Brain microvascular endothelial cell (primary cell): ENCODE results near the gene IMPA2.

Source experiments
- DNase-seq: peaks from one replicate; pipeline ENCODE4 v3.0.0-alpha.2; 2020
- H3K27ac ChIP-seq: fragments of 250-450 bp; sonication (Bioruptor Pico); 2 replicates; pipeline ENCODE4 v1.5.1; 2020; ENCODE audit warnings: mild to moderate bottlenecking, moderate library complexity
- H3K27me3 ChIP-seq: fragments of 250-450 bp; sonication (Bioruptor Pico); replicated peaks from 2 replicates; pipeline ENCODE4 v1.5.1; 2020; ENCODE audit warnings: mild to moderate bottlenecking
- H3K36me3 ChIP-seq: fragments of 250-450 bp; sonication (Bioruptor Pico); replicated peaks from 2 replicates; pipeline ENCODE4 v1.5.1; 2020; ENCODE audit warnings: mild to moderate bottlenecking
- H3K4me3 ChIP-seq: 2 replicates; pipeline ENCODE4 v1.5.1; 2011; ENCODE audit warnings: low read depth, mild to moderate bottlenecking, control low read depth, low read length, moderate library complexity
- CTCF ChIP-seq: IDR thresholded peaks from 2 replicates; pipeline ENCODE4 v1.5.1; 2011; ENCODE audit warnings: low read depth, mild to moderate bottlenecking, moderate library complexity, low read length, control low read depth, inconsistent platforms; ENCODE audit errors: missing control alignments
- in situ Hi-C: cut with HindIII; loops from 2 replicates; pipeline ENCODE4 v1.10.0; 2017; ENCODE audit warnings: low sequenced_read_pairs, low pct_ligation_motif_present

IMPA2 gene

DNA sequence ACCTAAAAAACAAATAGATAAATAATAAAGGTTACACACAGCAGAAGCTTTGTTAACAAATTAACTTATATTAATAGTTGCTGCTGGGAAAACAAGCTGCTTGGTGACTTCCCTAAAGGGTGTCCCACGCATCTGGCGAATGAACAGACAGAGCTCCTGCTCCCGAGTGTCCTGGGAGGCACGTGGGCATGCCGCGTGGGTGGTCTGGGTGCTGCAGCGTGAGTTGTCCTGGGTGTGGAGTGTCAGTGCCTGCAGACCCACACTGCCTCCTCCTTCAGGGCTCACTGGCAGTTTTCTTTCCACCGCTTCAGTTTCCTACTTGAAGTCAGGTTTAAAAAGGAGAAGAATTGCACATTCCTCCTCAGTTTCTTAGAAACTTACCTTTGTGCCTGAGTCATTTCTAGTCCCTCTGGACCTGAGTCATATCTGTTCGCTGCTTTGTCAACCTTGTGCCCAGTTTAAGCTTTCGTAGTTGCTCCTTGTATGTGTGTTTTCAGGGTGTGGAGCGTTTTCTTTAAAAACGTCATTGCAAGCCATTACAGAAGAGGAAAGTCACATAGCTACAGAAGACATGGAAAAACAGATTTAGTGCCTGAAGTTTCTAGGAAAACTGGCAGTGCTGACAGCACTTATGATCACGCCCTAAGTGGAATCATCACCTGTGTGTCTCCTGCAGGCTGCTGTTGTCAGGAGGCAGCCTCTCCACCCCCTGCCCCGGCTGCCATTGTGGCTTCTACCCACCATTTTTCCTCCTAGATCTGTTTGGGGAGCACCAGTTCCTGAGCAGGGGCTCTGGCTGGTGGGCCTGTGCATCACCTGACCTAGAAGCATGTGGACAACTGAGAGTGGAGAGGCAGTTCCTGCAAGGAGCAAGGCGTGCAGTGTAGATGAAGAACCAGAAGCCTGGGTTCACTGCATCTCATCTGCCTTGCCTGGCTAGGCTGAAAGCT, 24.5 kb downstream of the IMPA2 start:
- DNase-seq: no peak
- Histone ChIP-seq H3K36me3 (no peaks in the 10 kb centered on the region), H3K27ac (no peak overlapping the region), H3K4me3 (no peak overlapping the region), H3K27me3 (no peaks in the 10 kb centered on the region)
- TF ChIP-seq CTCF: no peak
- in situ Hi-C loops: loop anchor here (25.0 kb wide), 1 partner anchor 269 kb away; no protein-coding TSS in a partner anchor

GRCh38 chr18:12006488-12006840, 25.2 kb downstream of the IMPA2 start:
- no peak overlapping the region for H3K27ac ChIP-seq

DNA sequence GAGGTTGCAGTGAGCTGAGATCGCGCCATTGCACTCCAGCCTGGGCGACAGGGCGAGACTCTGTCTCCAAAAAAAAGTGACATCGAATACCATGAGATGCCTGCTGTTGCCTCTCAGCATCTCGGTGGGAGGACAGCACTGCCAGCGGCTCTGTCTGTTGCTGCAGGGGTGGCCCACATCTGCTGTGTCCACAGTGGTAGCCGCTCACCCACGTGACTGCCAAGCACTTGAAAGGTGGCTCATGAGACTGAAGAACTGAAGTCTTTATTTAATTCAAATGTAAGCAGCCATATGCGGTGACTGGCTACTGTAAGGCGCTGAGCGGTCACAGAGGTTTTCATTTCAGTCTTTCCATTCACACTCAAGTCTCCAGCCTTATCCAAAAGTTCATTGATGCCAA, 25.8 kb downstream of the IMPA2 start:
- Histone ChIP-seq H3K27me3 (no peaks in the 10 kb centered on the region), H3K36me3 (no peaks in the 10 kb centered on the region), H3K4me3 (no peak overlapping the region), H3K27ac (no peak overlapping the region)
- in situ Hi-C loops: loop anchor here (25.0 kb wide), 1 partner anchor 270 kb away; no protein-coding TSS in a partner anchor
- no peak for TF ChIP-seq CTCF
- no peak for DNase-seq

More at GRCh38 chr18:12006488-12006840, 25.2 kb downstream of the IMPA2 start:
- Histone ChIP-seq H3K4me3 (no peak overlapping the region), H3K36me3 (no peaks in the 10 kb centered on the region), H3K27me3 (no peaks in the 10 kb centered on the region)
- no peak for DNase-seq
- in situ Hi-C loops: loop anchor here (25.0 kb wide), 1 partner anchor 269 kb away; no protein-coding TSS in a partner anchor
- TF ChIP-seq CTCF: no peak

- Histone ChIP-seq H3K36me3 (no peaks in the 10 kb centered on the region), H3K27me3 (no peaks in the 10 kb centered on the region), H3K4me3 (no peak overlapping the region), H3K27ac (no peak overlapping the region)
- in situ Hi-C loops: loop anchor here (25.0 kb wide), 1 partner anchor 271 kb away; no protein-coding TSS in a partner anchor
- DNase-seq: no peak
- TF ChIP-seq CTCF: no peak
Observed at GRCh38 chr18:12008181-12008767, 27.0 kb downstream of the IMPA2 start.

- TF ChIP-seq CTCF: no peak
- Histone ChIP-seq H3K27ac (no peak overlapping the region), H3K4me3 (no peak overlapping the region), H3K27me3 (no peaks in the 10 kb centered on the region), H3K36me3 (no peaks in the 10 kb centered on the region)
- no peak for DNase-seq
- in situ Hi-C loops: loop anchor here (25.0 kb wide), 1 partner anchor 272 kb away; no protein-coding TSS in a partner anchor
Observed at GRCh38 chr18:12008842-12009580, 27.7 kb downstream of the IMPA2 start.
